Measurements from ENCODE around the gene BZW2.

BZW2 gene

DNA sequence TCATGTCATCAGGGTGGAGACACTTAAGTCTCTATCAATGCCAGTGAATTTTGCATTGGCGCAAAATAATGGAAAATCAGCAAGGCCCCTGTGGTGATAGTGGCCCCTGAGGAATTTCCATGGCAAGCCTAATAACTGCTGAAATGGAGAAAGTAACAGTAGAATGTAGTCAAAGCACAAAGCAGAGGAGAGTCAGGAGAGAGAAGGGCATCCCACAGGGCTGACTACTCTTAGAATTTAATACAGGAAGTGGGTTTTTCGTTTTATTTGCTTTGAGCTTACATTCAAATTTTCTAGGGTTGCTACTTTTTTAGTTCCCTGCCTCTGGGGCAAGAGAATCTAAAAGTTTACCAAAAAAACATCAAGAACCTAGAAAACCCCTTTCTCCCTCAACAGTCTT, 39.0 kb downstream of the BZW2 start:
- TF ChIP-seq, protein P1, sequence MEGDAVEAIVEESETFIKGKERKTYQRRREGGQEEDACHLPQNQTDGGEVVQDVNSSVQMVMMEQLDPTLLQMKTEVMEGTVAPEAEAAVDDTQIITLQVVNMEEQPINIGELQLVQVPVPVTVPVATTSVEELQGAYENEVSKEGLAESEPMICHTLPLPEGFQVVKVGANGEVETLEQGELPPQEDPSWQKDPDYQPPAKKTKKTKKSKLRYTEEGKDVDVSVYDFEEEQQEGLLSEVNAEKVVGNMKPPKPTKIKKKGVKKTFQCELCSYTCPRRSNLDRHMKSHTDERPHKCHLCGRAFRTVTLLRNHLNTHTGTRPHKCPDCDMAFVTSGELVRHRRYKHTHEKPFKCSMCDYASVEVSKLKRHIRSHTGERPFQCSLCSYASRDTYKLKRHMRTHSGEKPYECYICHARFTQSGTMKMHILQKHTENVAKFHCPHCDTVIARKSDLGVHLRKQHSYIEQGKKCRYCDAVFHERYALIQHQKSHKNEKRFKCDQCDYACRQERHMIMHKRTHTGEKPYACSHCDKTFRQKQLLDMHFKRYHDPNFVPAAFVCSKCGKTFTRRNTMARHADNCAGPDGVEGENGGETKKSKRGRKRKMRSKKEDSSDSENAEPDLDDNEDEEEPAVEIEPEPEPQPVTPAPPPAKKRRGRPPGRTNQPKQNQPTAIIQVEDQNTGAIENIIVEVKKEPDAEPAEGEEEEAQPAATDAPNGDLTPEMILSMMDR (IDR thresholded peaks at IDR 0.05; ENCODE audit: low read length, missing control alignments): no peak
- no peak for DNase-seq (ENCODE audit: low read depth)
- H3K4me3 ChIP-seq (replicated peaks; ENCODE audit: low read depth, low read length): no peak overlapping the region

DNA sequence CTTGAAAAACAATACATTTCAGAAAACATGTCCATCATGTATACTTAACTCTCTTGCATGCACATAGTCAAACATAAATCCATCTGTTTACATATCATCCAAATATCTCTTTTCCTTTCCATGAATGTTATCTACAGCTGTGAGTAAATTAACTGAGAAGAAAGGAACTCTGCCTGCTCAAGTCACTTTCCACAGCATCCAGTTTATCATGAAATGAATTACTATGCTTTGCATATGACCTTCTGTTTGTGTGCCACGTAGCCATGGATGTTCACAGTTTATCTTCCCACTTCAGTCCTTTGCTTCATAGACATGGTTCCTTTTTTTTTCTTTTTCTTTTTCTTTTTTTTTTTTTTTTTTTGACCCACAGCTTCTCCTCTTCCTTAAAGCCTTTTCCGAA, 39.6 kb downstream of the BZW2 start:
- TF ChIP-seq, protein P1 (IDR thresholded peaks at IDR 0.05; ENCODE audit: low read length, missing control alignments): no peak
- no peak for DNase-seq (ENCODE audit: low read depth)

DNA sequence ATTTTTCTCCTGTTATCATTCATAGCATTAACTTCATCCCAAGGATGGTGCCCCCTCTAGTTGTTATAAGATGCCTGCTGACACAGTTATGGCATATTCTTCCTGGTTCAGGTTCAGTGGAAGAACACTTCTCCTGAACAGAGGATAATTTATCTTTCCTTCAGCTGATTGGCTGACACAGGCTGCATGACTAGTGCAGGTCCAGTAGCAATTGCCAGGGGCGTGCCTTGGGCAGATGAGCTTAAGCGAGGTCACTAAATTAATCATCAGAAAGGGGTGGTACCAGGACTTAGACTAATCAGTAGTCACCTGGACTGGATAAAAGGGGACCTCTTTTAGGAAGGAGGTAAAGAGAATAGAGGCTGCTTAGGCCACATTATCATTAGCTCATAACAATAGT, 42.3 kb downstream of the BZW2 start:
- TF ChIP-seq, protein P1 (IDR thresholded peaks at IDR 0.05; ENCODE audit: low read length, missing control alignments): no peak
- no peak for DNase-seq (ENCODE audit: low read depth)
- H3K4me3 ChIP-seq (replicated peaks; ENCODE audit: low read depth, low read length): no peak overlapping the region

More for the DNA sequence above, 39.6 kb downstream of the BZW2 start:
- H3K4me3 ChIP-seq (replicated peaks; ENCODE audit: low read depth, low read length): no peak overlapping the region

GRCh38 chr7:16691241-16691640, 45.3 kb downstream of the BZW2 start:
- DNase-seq (ENCODE audit: low read depth): no peak
- TF ChIP-seq, protein P1 (IDR thresholded peaks at IDR 0.05; ENCODE audit: low read length, missing control alignments): no peak
- no peak overlapping the region for H3K4me3 ChIP-seq (replicated peaks; ENCODE audit: low read depth, low read length)

DNA sequence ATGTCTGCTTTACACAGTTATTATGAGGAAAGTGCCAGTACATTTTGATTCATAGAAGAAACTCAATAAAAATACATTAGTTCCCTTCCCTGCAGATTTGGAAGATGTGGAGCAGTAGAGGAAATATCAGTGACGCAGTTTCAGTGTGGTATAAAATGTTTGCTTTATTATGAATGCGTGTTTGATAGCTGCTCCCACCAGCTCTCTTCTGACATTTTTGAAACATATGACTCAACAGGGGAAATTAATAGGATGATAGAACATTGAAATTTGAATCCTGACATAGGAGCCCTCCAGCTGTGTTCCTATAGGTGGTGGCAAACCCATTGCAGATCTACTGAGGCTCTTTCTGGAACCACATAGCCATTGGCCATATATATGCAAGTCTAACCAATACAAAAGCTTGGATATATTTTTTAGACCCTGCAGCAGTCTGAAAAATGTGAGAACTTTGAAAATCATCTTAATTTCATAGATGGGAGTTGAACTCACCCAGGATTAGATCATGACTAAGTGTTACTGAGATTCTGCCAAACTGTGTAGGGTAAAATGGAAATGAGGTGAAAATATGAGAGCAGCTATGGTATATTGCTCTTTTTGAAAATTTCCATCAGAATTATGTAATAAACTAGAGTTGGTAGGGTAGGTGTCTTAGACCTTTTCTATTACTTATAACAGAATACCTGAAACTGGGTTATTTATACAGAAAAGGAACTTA, 47.8 kb downstream of the BZW2 start:
- TF ChIP-seq, protein P1 (IDR thresholded peaks at IDR 0.05; ENCODE audit: low read length, missing control alignments): no peak
- DNase-seq (ENCODE audit: low read depth): no peak
- no peak overlapping the region for H3K4me3 ChIP-seq (replicated peaks; ENCODE audit: low read depth, low read length)

GRCh38 chr7:16694806-16695205, 48.8 kb downstream of the BZW2 start:
- no peak overlapping the region for H3K4me3 ChIP-seq (replicated peaks; ENCODE audit: low read depth, low read length)
- TF ChIP-seq, protein P1 (IDR thresholded peaks at IDR 0.05; ENCODE audit: low read length, missing control alignments): no peak
- no peak for DNase-seq (ENCODE audit: low read depth)

Measured in fibroblast of pulmonary artery (primary cell).